ENCODE data around the gene PRTFDC1. TPM values are rescaled to one million over a fixed set of nuclear protein-coding genes. Genes with fewer than 3 reads are reported as not detected.

The PRTFDC1 gene
- polyA plus RNA-seq, 10 donors = 13.6 to 26.1 (median 15.1) TPM

- DNase-seq = no peak
These were observed 46.0 kb downstream of the PRTFDC1 start for GRCh38 chr10:24906372-24906771.

- no peak for DNase-seq
These were observed 47.6 kb downstream of the PRTFDC1 start for GRCh38 chr10:24904824-24905223.

GRCh38 chr10:24902400-24902728 is 50.0 kb downstream of the PRTFDC1 start:
- no peak for DNase-seq

- DNase-seq = peak; percentile 74 to 93 (median 91)
These were observed 50.6 kb downstream of the PRTFDC1 start for GRCh38 chr10:24901686-24902399.

DNA sequence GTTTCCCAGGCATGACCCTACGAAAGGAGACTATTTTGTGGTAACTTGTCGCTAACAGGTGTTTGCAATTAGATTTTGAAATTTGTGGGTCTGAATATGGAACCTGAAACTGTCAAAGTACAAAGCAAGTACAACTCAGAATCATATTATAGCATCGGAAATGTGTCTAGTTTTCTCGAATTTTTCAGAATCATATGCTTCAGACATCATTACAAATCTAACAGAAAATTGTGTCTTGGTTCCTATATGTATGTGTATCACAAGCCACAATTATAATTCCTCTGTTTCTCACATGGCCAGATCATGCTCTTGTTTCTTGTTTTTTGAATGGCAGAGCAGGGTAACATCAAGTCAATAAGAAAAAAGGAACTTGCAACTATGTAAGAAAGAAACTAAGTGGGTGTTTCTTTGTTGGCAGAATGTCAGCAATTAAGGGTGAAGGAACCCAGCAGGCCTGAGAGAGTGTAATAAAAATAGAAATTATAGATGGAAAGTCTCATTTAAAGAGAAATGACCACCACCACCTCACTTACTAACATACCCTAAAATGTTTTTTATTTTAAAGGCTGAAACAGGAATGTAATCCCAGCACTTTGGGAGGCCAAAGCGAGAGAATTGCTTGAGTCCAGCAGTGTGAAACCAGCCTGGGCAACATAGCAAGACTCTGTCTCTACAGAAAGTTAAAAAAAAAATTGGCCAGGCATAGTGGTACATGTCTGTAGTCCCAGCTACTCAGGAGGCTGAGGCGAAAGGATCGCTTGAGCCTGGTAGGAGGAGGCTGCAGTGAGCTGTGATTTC is 51.3 kb downstream of the PRTFDC1 start:
- DNase-seq = peak in 1 of 3 donors; percentile 47

GRCh38 chr10:24899571-24899970 is 52.8 kb downstream of the PRTFDC1 start:
- no peak for DNase-seq

DNA sequence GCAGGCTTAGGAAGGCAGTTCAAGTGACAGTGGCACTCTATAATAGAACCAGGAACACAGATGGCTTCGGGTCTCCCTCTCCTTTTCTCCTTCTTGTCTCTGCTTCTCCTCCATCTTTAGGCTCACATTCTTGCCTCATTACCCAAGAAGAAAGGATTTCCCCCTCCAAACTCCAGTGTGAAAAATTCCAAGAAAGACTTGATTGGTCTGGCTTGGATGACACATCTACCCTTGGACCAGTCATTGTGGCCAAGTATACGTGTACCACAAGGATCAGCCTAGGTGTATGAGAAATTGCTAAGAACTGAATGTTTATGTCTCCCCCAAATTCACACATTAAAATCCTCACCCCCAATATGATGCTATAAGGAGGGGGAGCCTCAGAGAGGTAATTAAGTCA is 53.9 kb downstream of the PRTFDC1 start:
- DNase-seq = no peak

DNA sequence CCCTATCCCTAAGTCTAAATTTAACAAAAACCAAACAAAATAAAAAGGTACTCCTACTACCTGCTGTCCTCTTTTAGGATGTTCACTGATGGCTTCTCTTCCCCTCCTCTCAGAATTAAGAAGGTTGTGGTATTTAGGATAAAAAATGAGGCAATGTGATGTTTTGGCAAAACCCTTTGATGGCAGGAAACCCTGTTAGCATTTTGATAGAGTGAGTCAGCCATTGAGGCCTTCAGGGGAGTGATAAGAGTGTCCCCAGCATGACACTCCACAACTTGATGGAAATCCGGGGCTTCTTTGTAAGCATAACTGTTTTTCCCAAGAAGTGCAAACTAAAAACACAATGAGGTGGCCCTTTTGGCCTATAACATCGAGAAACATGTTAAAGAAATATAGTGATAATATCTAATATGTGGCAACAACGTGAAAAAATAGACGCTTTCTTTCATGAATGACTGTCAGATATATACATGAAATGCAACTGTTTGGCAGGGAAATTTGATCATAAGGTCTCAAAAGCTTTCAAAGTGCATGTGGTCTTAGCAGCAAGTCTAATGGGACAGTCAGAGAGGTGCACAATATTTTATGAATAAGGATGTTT is 55.0 kb downstream of the PRTFDC1 start:
- no peak for DNase-seq

DNA sequence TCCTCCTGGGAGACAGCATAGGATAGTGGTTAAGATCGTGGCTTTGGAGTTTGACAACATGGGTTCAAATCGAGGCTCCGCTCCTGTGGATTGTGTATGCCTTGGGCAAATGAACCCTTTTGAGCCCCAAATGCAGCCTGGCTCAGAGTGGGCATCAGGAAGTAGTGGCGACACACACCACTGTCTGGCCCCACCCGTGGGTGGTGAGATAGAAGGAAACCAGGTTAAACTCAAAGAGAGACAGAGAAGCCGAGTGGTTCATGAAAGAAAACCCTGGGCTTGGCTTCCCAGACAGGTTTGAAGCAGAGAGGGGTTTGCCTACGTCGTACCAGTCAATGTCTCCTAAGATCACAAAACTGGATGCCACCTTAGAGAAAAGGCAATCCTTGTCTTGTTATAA is 57.7 kb downstream of the PRTFDC1 start:
- DNase-seq = no peak

DNA sequence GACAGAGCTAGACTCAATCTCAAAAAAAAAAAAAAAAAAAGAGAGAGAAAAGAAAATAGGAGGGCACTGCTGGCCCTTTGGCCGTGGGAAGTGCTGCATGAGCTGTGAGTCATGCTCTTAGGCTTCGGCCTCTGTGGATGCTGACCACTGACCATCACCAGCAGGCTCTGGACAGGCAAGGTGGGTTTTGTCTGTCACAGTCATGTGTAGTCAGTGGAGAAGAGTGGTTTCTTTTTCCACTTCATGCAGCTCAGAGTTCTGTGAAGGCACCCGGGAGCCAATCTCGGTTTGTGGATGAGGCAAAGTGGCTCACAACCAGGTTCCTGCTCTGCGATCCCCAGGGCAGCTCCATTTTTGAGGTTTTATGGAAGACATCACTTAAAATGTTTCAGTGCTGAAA is 58.1 kb downstream of the PRTFDC1 start:
- DNase-seq = no peak

GRCh38 chr10:24893127-24893526 is 59.3 kb downstream of the PRTFDC1 start:
- no peak for DNase-seq

- DNase-seq = peak in 1 of 3 donors; percentile 58
These were observed 60.6 kb downstream of the PRTFDC1 start for GRCh38 chr10:24891823-24892222.

DNA sequence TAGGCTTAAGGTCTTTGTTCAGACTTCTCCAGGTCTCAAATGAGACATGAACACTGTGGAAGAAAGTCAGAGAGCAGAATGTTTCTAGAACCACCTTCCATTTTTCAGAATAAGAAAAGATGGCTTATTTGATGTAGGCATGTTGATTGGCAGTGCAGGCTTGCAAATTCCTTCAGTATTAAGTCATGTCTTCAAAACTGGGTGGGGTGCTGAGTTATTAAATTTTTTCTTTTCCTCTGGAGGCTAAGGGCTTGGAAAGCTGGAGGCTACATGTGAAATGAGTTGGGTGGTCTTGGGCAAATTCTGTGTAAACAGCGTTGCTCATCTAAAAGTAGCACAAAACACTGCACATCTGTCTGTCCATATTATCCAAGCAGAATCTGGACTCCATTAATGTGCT is 62.8 kb downstream of the PRTFDC1 start:
- peak in 2 of 3 donors; percentile 49 to 52 for DNase-seq

DNA sequence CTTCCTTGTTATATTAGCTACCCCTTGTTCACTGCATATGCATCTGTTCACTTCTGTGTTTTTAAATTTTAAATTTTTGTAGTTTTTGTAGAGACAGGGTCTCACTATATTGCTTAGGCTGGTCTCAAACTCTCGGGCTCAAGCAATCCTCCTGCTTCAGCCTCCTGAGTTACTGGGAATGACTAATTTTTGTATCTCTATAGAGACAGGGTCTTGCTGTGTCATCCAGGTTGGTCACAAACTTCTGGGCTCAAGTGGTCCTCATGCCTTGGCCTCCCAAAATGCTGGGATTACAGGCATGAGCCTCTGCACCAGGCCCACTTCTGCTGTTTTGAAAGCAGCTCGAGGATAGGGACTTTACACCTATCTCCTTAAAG is 64.6 kb downstream of the PRTFDC1 start:
- DNase-seq = no peak

DNA sequence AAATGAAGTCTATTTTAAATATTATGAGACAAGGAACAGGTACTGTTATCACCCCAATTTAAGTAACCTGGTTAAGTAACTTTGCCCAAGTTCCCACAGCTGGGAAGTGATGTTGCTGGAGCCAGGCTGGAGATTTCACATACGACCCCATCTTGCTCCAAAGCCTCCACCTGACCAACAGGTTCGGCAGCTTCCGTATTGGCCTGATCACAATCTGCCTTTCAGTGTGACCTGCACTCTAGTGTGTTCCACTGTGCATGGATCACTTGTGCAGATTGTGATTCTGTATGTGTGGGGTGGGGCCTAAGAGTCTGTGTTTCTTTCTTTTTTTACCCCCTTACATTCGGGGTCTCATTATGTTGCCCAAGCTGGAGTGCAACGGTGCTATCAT is 66.1 kb downstream of the PRTFDC1 start:
- no peak for DNase-seq

DNA sequence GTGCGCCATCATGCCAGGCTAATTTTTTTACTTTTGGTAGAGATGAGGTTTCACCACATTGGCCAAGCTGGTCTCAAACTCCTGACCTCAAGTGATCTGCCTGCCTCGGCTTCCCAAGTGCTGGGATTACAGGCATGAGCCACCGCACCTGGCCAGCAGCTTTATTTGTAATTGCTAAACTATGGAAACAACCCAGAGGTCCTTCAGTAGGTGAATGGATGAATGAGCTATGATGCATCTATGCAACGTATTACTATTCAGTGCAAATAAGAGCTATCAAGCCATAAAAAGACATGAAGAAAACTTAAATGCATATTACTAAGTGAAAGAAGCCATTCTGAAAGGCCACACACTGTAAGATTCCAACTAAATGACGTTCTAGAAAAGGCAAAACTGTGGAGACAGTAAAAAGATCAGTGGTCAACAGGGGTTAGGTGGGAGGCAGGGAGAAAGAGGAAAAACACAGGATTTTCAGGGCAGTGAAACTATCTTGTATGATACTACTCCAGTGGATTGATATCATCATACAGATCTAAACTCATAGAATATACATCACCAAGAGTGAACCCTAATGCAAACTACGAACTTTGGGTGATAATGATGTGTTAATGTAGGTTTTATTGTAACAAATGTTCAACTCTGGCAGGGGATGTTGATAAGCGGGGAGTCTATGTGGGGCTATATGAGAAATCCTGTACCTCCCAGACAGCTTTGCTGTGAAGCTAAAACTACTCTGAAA is 66.7 kb downstream of the PRTFDC1 start:
- no peak for DNase-seq

DNA sequence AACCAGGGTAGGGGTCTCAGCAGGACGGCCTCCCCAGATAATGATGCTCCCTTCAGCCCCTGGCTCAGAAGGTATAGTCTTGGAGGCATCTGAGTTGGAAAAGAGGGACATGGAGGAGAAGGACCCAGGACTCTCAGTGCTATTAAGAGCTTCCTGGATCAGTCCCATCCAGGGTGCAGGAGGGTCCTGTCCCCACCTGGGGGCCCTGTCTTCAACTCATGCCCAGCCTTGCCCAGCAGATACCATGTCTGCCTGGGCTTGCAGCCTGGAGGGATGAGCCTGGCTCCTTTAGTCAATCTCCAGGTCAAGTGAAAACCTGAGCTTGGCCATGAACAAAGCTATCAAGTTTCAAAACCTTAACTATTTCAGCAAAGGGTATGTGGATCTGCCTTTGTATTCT is 67.6 kb downstream of the PRTFDC1 start:
- no peak for DNase-seq

GRCh38 chr10:24884316-24884715 is 68.1 kb downstream of the PRTFDC1 start:
- DNase-seq = no peak

GRCh38 chr10:24883176-24883575 is 69.2 kb downstream of the PRTFDC1 start:
- no peak for DNase-seq

DNA sequence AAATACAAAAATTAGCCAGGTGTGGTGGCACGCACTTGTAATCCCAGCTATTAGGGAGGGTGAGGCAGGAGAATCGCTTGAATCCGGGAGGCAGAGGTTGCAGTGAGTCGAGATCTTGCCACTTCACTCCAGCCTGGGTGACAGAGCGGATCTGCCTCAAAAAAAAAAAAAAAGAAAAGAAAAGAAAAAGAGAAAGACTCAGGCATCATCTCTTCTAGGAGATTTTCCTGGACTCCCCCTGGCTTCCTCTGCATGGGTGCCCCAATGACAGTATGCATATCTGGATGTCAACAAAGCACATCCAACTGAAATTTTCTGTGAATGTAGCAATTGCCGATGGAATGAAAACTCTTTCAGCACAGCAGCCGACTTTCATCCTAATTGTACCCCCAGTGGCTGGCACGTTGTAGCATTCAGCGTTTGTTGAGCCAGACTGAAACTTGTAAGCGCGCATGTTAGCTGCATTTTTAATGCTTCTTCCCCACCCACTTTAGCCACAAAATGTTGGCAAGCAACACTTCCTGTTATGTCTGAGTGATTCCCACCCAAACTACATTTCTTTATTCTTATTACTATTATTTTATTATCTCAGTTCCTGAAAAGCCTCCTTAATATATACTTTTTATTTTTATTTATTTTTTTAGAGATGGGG is 70.2 kb downstream of the PRTFDC1 start:
- DNase-seq = peak in 2 of 3 donors; percentile 45 to 49

DNA sequence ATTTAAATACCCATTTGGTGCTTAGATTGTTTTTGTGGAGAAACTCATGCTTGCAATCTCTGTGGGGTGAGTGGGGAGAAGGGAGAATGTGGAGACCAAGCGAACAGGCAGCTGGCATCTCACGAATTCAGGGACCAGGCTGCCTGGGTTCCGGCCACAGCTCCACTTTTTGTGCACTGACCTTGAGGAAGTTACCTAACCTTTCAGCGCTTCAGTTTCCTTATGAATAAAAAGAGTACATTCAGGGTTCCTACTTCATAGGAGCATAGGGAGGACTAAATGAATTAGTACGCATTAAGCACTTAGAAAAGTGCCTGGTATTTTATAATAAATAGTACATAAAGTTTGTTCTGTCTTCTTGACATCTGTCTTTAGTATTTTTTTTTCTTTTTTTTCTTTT is 72.5 kb downstream of the PRTFDC1 start:
- no peak for DNase-seq

DNA sequence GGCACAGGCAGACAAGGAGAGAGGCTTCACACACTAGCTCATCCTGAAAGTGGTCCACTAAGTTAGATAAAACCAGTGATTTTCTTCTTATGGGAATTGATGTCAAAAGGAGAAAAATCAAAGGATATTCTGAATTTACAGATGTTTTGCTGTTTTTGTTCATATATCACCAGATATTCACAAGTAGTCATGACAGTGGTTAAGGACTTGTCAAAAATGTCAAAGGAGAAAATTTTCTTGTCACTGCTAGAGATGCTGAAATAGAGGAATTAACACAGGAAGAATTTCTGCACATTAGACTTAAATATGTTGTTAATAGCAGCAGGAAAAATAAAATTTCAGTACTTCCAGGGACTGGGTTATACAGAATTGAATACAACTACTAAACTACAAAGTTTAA is 78.3 kb downstream of the PRTFDC1 start:
- DNase-seq = no peak

Data from muscle of back (tissue), 11 donors.